GM18517 (cell line): ENCODE measurements around the gene ATP5ME.
"Not testable (repeated sequence)": the region's sequence is repeated elsewhere in the genome, so short reads cannot be mapped to it uniquely, and the experiment has no call there.

ENCODE experiments used
- ATAC-seq: cut with Tn5 transposase; IDR thresholded peaks from one replicate; pipeline ENCODE4 v1.9.1; 2021; ENCODE audit warnings: mild to moderate bottlenecking, moderate library complexity; ENCODE audit not compliant: unreplicated experiment

ATP5ME gene

DNA sequence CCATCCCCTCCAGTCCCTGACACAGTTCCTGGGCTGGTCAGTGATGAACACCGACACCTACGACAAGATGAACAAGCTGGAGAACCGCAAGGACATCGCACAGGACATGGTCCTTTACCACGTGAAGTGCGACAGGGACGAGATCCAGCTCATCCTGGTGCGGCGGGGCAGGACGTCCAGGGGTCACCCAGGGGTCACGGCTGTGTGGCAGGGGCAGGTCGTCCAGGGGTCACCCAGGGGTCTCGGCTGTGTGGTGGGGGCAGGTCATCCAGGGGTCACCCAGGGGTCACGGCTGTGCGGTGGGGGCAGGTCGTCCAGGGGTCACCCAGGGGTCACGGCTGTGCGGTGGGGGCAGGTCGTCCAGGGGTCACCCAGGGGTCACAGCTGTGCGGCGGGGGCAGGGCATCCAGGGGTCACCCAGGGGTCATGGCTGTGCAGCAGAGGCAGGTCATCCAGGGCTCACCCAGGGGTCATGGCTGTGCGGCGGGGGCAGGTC, 16.7 kb downstream of the ATP5ME start:
- no peak for ATAC-seq

DNA sequence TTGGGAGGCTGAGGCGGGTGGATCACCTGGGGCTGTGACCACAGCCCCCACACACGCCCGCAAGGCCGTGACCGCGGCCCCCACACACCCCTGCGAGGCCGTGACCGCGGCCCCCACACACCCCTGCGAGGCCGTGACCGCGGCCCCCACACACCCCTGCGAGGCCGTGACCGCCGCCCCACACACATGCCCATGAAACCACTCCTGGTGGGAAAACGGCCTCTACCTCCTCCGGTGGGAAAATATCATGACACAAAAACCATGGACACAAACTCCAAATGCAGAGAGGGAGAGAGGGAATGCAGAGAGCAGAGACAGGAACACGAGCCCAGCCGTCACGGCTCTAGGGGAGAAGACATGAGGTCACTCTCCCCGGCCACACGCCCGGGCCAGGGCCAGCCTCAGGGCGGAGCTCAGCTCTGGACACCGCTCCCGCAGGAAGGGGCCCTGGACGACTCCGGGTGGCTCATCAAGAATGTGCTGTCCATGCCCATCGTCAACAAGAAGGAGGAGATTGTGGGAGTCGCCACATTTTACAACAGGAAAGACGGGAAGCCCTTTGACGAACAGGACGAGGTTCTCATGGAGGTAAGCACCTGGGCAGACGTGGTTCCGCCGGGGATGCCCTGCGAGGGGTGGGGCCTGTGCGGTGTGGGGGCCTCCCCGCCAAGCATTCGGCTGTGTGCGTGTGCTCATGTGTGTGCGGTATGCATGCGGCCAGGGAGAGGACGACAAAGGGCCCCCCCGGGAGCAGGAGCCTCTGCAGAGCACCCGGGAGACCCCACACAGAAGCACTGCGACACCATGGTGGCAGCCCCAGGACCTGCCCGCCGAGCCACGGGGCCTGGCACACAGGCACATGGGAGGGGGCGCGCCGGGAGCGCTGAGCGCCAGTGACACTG, 17.4 kb downstream of the ATP5ME start:
- no peak for ATAC-seq

GRCh38 chr4:655464-656151, 18.5 kb downstream of the ATP5ME start:
- no peak for ATAC-seq

DNA sequence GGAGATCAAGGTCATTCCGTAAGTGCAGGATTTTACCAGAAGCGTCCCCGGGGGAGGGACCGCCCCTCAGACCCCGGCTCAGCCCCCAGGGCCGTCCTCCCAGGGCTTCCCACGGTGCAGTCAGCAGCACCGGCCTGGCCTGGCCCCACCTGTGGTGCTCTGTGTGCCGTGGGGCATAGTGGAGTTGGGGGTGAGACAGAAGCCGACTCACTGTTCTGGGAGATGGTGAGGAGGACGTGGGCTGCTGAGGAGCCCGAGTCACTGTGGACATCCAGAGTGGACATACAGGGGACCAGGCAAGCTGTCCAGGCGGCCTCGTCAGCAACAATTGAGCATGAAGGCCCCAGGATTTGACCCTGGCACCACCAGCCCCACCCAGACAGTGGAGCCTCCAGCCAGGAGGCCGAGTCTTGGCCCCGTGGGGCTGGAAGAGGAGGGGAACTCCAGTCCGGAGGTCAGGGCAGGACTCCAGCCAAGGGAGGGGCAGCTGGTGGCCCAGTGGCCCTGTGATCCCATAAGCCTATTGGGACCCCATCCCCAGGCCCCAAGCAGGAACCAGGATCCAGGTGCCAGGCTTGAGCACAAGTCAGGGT, 19.1 kb downstream of the ATP5ME start:
- no peak for ATAC-seq

GRCh38 chr4:654503-654845, 19.6 kb downstream of the ATP5ME start:
- no peak for ATAC-seq

DNA sequence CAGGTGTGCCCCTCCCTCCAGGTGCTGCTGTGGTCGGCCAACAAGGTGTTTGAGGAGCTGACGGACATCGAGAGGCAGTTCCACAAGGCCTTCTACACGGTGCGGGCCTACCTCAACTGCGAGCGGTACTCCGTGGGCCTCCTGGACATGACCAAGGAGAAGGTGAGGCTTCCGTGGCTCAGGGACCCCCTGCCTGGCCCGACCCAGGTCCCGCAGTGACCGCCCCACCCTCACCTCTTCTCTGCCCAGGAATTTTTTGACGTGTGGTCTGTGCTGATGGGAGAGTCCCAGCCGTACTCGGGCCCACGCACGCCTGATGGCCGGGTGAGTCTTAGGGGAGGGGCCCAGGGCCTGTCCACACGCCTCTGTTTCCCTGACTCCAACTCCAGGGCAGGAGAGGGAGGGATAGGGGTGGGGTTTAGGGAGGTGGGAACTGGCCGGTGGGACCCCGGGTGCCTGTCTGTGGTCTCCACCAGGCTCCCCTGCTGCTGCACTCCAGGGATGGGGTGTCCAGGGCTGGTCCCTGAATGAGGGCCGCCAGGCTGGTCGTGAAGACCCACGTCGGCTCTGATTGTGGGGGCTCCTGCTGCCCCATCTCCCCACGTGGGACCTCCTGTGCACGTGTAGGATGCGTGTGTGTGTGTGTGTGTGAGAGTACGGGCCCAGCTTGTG, 20.1 kb downstream of the ATP5ME start:
- no peak for ATAC-seq

DNA sequence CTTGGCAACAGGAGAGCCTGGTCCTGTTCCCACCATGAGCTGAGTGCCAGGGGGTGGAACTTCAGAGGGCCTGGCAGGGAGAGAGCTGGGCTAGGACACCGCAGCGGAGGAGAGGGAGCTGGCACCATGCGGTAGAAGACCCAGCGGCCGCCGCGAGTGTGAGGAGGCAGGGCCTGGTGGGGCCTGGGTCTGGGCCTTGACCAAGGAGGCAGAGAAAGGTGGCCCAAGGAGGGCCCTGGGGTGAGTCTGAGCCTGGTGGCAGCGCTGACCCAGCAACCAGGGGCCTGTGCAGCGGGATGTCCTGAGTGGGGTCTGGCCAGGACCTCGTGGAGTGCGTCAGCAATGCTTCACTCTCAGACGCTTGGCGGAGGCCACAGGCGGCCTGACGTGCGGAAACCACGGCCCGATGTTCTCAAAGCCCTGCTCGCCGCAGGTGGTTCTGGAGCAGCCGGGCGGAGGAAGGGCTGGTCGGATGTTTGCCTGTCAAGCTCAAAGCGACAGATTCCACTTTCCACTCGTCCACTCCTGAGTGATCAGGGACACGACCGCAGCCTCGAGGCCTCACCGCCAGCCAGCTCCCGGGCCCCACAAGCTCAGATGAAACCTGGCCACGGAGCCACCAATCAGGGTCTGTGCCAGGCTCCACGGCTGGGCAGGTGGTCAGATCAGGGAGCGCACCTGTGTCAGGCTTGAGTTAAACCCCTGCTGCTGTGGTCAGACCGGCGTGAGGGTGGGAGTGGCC, 20.8 kb downstream of the ATP5ME start:
- no peak for ATAC-seq

- ATAC-seq, result no peak
These were observed 22.0 kb downstream of the ATP5ME start for GRCh38 chr4:651884-652642.

- no peak for ATAC-seq
These were observed 22.9 kb downstream of the ATP5ME start for GRCh38 chr4:650951-651883.

- ATAC-seq, result no peak
These were observed 23.6 kb downstream of the ATP5ME start for GRCh38 chr4:650461-650860.

DNA sequence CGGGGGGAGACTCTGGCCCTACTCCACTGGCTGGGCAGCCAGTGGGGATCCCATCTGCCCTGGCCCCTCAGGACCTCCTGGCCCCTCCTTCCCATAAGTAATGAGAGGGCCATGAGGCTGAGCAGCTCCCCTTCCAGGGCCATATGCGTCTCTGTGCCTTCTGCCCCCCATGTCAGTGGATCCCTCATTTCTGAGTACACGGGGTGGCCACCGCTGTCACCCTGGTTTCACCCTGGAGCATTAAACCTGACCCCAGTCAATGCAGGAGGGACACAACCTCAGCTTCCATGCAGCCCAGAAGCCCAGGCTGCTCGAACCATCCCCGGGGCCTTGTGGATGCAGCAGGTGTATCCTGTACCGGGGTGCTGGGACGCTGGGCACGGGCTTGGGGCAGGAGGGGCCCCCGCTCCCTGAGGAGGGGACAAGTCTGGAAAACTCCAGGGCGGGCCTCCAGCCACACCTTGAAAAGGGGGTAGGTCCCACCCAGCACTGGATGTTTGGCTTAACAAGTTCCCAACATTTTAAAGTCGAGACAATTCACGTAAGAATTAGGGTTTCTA, 24.2 kb downstream of the ATP5ME start:
- ATAC-seq, result no peak

GRCh38 chr4:649293-649625, 24.8 kb downstream of the ATP5ME start:
- ATAC-seq, result no peak

DNA sequence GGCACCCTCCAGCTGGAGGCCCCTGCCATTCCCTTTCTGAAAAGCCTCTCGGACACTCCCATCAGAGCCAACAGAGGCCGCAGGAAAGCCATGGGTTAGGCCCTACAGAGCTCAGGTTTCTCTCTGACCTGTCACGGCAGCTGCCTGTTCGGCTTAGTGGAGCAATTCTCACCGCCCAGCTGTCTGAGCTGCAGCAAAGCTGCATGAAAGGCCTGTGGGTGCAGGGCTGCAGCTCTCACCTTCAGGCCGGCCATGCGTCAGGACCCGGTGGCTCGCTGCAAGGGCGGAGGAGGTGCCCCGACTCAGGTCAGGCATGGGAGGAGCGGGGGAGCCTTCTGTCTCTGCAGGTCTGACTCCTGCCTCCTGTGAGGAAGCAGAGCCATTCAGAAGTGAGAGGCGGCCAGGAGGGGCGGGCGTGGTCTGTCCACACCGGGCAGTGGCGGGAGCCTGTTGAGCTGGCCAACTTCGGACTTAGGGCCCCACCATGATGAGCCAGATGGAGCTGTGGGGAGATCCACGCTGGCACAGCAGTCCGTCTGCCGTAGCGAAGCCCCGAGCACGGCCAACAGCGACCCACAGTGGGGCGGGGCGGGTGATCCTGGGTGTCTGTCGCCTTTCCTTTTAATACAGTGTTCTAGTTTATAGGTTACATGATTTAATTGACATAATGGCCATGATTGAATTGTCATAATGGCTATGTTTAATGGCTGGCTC, 25.3 kb downstream of the ATP5ME start:
- ATAC-seq, result no peak

- no peak for ATAC-seq
These were observed 26.6 kb downstream of the ATP5ME start for GRCh38 chr4:647481-647880.

DNA sequence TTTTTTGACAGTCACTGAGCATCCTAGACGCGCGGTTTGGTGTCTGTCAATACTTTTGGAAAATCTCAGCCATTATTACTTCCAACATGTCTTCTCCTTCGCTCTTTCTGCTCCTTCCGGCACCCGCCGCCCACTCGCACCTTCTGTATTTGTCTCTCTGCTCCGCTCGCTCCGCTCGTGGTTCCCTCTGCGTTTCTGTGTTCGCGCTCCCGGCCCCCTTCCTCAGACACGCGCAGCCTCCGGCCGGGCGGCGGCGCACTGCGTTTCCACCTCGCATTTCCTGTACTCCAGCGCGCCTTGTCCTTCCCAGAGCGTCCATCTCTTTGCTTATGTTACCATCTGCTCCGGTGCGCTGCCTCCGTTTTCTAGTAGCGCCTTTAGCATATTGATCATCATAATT, 27.6 kb downstream of the ATP5ME start:
- ATAC-seq, result no peak

DNA sequence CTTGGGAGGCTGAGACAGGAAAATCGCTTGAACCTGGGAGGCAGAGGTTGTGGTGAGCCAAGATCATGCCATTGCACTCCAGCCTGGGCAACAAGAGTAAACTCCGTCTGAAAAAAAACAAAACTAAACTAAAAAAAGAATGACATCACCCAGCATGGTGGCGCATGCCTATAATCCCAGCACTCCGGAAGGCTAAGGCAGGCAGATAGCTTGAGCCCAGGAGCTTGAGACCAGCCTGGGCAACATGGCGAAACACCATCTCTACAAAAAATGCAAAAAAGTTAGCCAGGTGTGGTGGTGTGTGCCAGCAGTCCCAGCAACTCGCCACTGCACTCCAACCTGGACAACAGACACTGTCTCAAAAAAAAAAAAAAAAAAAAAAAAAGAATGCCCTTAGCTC, 31.7 kb downstream of the ATP5ME start:
- ATAC-seq, result not testable (repeated sequence)

GRCh38 chr4:637536-638280, 36.4 kb downstream of the ATP5ME start:
- ATAC-seq, result no peak
